ENCODE data around the gene SRRM1. TPM values are rescaled to one million over a fixed set of nuclear protein-coding genes. Genes with fewer than 3 reads are reported as not detected.

Gene SRRM1
- total and polyA plus RNA-seq, 9 of the 15 experiments (the other 6 are each of a cell fraction or from before 2014, with no cell fraction given): 54.5 to 268 (median 115) TPM

- TF ChIP-seq HIVEP1 (CRISPR knock-in tag; IDR thresholded peaks at IDR 0.05) (no peak), ARHGAP35 (IDR thresholded peaks at IDR 0.05; ENCODE audit: partially characterized antibody) (no peak), SAFB (IDR thresholded peaks at IDR 0.05; ENCODE audit: borderline replicate concordance, low read depth, low read length) (no peak), BDP1 (IDR thresholded peaks at IDR 0.05; ENCODE audit: insufficient read depth, insufficient read length) (no peak), KDM4B (IDR thresholded peaks at IDR 0.05; ENCODE audit: borderline replicate concordance in 2 of 2, low read depth in 1 of 2) (no peak), ZBTB49 (CRISPR knock-in tag; IDR thresholded peaks at IDR 0.05; ENCODE audit: borderline replicate concordance) (no peak), NONO (IDR thresholded peaks at IDR 0.05; ENCODE audit: low read depth in 2 of 2, low read length in 1 of 2) (no peak), ZBTB34 (CRISPR knock-in tag; IDR thresholded peaks at IDR 0.05) (no peak), CEBPB (tag; IDR thresholded peaks at IDR 0.05) (no peak), KDM1A (IDR thresholded peaks at IDR 0.05) (peak; percentile 38 to 42; a peak in 1 of 4 replicates), ZBTB43 (CRISPR knock-in tag; IDR thresholded peaks at IDR 0.05) (no peak), MECOM (CRISPR knock-in tag; IDR thresholded peaks at IDR 0.05) (no peak), CXXC5 (CRISPR knock-in tag; IDR thresholded peaks at IDR 0.05) (no peak), POLR2A (conservative IDR thresholded peaks at IDR 0.05) (peak; percentile 66; the same call in 1 of the 2 replicates), ZNF551 (CRISPR knock-in tag; IDR thresholded peaks at IDR 0.05) (no peak), ZNF224 (CRISPR knock-in tag; IDR thresholded peaks at IDR 0.05) (no peak), FOSL1 (tag; conservative IDR thresholded peaks at IDR 0.05) (no peak), ZBTB7A (IDR thresholded peaks at IDR 0.05; ENCODE audit: borderline replicate concordance, control insufficient read depth, low read depth, low read length) (no peak), FOXA3 (CRISPR knock-in tag; conservative IDR thresholded peaks at IDR 0.05 in 1 of 2, IDR thresholded peaks at IDR 0.05 in 1 of 2) (peak; percentile 62 to 80; a peak in 3 of 4 replicates), E2F4 (CRISPR knock-in tag; IDR thresholded peaks at IDR 0.05; ENCODE audit: low read depth) (no peak), TBP (optimal IDR thresholded peaks at IDR 0.05; ENCODE audit: low read depth, low read length) (no peak), HNRNPLL (IDR thresholded peaks at IDR 0.05; ENCODE audit: low read depth, low read length, poor library complexity, severe bottlenecking) (no peak), WHSC1 (IDR thresholded peaks at IDR 0.05; ENCODE audit: low read length) (no peak)
These were observed 62.4 kb downstream of the SRRM1 start (continued) for GRCh38 chr1:24705260-24706073.
